Stomach (tissue), 4 donors: ENCODE measurements around the gene MXD4.

Experiments used
- EP300 ChIP-seq: sonication (generic); formaldehyde crosslinking; IDR thresholded peaks from one replicate; pipeline ENCODE4 v1.6.1; 2017; ENCODE audit warnings: antibody characterized with exemption
- POLR2A ChIP-seq, 4 donors: fragments of 450-650 bp; IDR thresholded peaks; one replicate each; pipeline ENCODE4 v1.6.1; 2016; ENCODE audit warnings: antibody characterized with exemption in 4 of 4, control low read depth in 2 of 4, mild to moderate bottlenecking in 1 of 4, moderate library complexity in 1 of 4
- TF ChIP-seq, protein P1 (sequence below), 7 experiments: fragments of 450-650 bp in 4 of 7; fragments of 200-600 bp in 3 of 7; sonication (generic) in 3 of 7; IDR thresholded peaks; one replicate each; pipeline ENCODE4 v1.5.1; 2016 to 2019; ENCODE audit warnings: antibody characterized with exemption in 7 of 7, control low read depth in 2 of 7, mild to moderate bottlenecking in 1 of 7

- TF ChIP-seq, protein P1, sequence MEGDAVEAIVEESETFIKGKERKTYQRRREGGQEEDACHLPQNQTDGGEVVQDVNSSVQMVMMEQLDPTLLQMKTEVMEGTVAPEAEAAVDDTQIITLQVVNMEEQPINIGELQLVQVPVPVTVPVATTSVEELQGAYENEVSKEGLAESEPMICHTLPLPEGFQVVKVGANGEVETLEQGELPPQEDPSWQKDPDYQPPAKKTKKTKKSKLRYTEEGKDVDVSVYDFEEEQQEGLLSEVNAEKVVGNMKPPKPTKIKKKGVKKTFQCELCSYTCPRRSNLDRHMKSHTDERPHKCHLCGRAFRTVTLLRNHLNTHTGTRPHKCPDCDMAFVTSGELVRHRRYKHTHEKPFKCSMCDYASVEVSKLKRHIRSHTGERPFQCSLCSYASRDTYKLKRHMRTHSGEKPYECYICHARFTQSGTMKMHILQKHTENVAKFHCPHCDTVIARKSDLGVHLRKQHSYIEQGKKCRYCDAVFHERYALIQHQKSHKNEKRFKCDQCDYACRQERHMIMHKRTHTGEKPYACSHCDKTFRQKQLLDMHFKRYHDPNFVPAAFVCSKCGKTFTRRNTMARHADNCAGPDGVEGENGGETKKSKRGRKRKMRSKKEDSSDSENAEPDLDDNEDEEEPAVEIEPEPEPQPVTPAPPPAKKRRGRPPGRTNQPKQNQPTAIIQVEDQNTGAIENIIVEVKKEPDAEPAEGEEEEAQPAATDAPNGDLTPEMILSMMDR (IDR thresholded peaks at IDR 0.05): no peak
- no peak for TF ChIP-seq POLR2A (IDR thresholded peaks at IDR 0.05)
- no peak for TF ChIP-seq EP300
These were observed 33.6 kb upstream of the MXD4 start for GRCh38 chr4:2295500-2295899.
